Renal pelvis (tissue), 4 donors: ENCODE results near the gene GABRR3. TPM values are rescaled to one million over a fixed set of nuclear protein-coding genes. Genes with fewer than 3 reads are reported as not detected.

Experiments
- DNase-seq: peaks from one replicate; pipeline ENCODE4 v3.0.0-alpha.2; 2013
- polyA plus RNA-seq, 3 donors: library from polyadenylated mRNA; unstranded; fragments of 120-200 nt; gene quantifications; one replicate each; pipeline ENCODE4 v1.2.1, GENCODE V29; 2013; ENCODE audit not compliant: insufficient read length in 3 of 3

The GABRR3 gene
- polyA plus RNA-seq, 3 donors = 0.06 TPM; not detected in 2

DNA sequence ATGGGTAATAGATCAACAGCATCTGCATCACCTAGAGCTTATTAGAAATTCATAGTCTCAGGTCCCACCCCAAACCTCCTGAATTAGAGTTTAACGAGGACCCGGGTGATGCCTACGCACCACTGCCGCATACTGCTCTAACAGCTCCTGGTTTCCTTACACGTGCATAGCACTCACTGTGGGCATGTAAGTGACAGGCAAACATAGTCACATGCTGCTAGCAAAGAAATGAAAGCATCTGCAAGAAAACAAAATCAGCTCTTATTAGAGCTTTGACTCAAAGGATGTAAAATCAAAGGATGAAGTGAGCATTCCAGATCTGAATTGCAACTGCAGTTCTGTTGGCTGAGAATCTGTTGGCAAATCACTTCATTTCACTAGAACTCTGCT lies 43.8 kb downstream of the GABRR3 start:
- no peak for DNase-seq

DNA sequence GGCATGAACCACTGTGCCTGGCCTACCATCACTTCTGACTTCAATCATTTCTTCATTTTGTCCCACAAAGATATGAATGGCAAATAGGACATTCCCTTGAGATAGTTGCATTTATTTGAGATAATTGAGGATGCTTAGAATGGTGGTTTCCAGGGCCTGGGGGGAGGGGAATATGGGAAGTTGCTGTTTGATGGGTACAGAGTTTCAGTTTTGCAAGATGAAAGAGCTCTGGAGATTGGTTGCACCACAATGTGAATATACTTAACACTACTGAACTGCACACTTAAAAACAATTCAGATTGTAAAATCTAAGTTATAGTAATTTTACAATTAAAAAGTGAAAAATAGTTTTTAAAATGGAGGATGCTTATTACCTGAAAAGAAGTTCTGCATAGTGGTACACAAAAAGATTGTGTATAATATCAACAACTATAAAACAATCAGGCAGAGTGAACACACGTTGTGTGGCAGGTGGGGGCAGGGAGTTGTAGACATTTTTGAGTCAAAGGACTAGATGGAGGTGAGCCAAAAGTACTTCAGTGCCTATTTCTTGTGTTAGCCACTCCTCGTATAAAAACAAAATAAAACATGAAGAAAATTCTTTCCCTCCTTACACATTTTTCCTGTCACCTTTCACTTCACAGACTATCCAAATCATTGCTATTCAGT lies 44.4 kb downstream of the GABRR3 start:
- DNase-seq = no peak

- DNase-seq = no peak
These were observed 46.1 kb downstream of the GABRR3 start for GRCh38 chr3:97988784-97989568.

DNA sequence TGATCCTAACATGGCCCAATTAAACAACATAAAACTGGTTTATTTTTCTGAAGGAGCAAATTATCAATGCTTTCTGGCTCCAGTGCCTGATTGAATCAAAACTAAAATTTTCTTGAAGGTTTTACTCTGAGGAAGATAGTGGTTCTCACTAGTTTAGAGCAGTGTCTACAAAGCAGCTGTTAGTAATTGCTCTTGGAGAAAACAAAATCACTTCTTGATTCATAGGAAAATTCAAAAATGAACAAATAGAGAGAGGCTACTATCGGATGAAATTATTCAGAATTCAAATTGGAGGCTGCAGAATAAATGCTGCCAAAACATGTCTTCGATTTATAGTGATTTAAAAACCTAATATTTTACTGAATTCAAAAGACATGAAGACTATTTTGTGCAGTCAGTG lies 47.8 kb downstream of the GABRR3 start:
- DNase-seq = no peak

DNA sequence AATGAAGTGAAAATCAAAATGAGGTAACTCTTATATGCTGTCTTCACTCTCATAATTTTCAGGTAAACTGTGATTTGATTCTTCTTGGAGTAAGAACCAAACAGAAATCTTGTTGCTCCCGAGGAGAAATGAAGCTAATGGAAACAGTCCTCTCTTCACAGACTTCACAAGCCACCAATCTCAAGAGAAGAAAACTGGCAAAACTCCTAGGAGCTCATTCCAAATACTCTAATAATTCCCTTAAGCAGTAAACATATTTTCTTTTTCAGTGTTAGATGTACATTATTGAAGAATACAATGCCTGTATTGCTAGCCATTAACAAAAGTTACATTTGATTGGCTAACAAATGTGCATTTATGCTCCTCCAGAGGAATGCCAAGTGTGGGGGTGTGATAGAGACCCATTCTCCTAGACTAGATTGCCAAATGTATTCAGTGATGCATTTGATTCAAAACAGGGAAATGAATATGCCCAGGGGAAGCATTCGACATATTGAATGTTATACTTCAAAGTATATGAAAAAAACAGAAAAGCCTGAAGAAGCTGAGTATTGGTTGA lies 51.1 kb downstream of the GABRR3 start:
- no peak for DNase-seq

DNA sequence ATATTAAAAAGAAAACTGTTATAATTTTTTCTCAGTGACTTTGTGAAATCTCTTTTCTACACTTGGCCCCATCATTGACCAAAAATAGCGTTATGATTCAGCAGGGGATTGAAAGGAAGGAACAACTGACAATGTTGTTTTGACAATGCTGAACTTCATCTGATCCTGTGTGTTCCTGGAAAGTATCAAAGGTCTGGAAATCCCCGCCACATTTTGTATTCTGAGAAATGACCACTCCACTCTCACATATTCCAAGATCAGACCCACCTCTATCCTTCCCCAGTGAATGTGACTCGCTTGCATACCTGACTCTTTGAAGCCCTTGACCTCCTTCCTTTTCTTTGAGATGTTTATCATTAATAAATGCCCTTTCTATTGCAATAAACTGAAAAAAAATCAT lies 53.2 kb downstream of the GABRR3 start:
- no peak for DNase-seq

DNA sequence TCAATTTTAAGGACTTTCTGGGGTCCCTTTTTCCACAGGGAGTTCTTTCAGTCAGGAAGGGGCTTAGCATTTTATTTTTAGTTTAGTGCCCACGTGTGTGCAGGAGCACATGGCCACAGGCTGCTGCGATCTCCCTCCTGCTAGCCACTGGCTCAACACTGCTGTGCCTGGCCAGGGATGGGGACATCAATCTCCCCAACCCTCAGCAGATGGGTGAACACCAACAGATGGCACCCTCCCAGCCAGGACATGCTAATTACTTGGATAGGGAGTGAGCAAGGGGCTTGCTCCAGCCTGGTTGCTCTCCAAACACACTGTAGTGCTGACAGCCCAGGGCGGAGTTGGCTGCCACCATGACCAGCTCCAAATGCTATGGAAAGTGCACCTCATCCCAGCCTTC lies 55.5 kb downstream of the GABRR3 start:
- no peak for DNase-seq

- no peak for DNase-seq
These were observed 59.6 kb downstream of the GABRR3 start for GRCh38 chr3:97975466-97975865.

- DNase-seq = no peak
These were observed 60.1 kb downstream of the GABRR3 start for GRCh38 chr3:97974996-97975395.

GRCh38 chr3:97972976-97973375 lies 62.1 kb downstream of the GABRR3 start:
- DNase-seq = no peak

DNA sequence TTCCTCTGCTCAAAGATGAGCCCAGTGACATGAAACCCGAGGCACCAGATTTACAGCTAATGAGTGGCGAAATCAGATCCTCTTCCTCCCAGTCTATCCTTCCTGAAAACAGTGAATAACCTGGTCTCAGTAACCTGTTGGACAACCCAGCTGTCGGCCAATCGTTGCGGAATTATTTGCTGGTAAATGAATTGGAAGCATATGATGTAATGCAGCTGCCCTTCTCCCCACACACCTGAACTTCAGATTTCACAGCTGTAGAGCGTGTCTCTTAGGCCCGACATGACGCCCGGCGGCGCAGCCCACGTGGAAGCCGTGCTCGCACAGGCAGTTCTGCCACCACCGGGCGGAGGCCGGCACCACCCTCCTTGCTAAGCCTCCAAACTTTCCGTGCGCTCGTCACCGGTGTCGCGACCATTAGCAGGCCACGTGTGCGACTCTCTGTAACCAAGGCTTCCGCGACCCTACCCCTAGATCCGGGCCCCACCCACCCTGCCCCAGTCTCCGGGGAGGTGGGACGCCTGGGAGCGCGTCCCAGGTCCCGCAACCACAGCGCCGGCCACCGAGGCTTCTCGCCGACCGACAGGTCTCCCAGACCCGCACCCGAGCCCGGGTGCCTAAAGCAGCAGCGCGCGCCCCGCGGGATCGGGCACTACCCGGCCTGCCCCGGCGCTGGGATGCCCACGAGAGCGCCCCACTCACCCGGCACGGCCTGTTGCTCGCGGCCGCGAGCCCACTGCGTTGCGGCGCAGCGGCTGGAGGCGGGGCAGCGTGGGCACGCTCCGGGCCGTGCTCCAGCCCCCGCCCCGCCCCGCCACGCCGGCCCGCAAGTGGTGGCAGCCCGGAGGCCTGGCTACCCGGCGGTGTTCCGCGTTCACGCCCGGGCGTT lies 63.2 kb downstream of the GABRR3 start, which contains the start of gene RIOX2:
Gene RIOX2, minus strand, starts transcription at position 753 of the 889 bp plus-strand sequence. CDS start 4,838 bp downstream, outside the sequence.
- DNase-seq = peak; percentile 57

GRCh38 chr3:97970956-97971620 lies 64.0 kb downstream of the GABRR3 start:
- no peak for DNase-seq

DNA sequence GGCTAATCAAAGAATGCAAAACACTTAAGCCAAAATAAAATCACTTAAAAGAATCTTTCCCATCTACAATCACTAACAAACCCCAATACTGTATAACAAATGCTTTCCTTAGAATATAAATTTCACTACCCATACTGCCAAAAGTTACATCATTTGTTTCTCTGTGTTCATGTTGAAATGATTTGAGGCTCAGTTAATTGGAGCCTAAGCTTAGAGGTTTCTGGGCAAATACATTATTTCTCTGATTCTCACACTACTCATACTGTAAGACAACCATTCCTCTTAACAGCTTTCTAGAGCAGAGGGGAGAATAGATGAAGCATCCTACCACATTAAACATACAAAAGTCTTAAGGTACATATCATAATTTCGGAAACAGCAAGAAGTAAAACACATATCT lies 65.0 kb downstream of the GABRR3 start:
- no peak for DNase-seq

GRCh38 chr3:97969541-97969940 lies 65.6 kb downstream of the GABRR3 start:
- DNase-seq = no peak

DNA sequence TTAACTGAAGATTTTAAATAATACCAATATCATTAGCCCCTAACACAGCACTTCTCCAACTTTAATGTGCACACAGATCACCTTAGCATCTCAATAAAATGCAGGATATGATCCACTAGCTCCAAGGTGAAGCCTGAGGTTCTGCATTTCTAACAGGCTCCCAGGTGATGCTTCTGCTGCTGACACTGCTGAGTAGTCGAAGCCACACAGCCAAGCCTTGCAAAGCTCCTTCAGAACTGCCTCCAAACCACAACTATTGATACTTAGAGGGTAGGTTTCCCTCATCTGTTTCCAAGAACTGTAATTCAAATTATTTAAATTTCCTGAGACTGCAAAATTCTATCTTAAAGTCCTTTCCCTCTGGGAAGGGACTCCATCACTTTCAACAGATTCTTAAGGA lies 66.7 kb downstream of the GABRR3 start:
- no peak for DNase-seq

DNA sequence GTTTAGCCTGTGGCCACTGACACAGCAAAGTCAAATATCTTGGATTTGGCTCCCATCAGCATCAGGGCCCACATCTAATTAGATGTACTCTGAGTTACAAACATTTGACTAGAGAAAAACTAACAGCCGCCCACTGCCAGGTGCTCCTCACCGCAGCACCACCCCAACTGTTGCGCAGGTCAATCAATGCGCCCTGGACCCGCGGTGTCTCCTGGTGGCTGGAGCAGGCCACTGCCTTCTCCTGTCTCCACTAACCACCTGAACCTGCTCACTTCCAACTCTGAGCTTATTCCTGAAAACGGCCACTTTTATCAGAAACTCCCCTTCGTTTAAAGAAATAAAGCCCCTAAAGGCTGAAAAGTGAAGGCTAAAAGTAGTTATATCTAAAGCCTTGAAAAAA lies 67.1 kb downstream of the GABRR3 start:
- no peak for DNase-seq

DNA sequence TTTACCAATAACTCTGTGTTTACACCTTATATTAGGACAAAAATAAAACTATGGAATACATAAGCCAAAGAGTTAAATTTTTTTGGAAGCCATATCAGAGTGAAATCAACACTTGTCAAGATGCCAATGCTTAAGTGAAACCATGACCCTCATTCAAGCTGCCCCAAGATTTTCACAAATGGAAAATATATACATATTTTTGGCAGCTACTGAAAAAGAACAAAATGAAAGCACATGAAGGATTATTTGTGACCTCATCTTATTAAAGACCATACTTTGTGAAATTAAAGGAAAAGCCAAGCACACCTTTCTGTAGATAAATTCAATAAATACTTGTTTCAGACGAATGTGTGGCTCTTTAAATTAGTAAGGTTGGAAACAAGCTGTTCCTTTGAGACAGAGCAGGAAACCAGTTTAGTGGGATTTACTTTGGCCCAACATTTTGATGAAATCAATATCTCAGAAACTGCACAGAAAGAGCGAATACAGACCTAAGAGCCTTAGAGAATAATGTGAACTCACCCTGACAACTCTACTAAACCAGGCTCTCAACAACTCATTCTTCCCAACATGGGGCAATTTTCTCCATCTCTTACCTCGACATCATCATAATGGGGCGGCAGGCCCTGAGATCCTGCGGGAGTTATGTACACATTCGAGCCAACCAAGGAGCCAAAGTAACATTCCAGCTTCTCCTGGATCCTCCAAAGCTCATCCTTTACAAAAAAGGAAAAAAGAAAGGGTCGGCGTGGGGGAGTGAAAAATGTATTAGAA lies 73.9 kb downstream of the GABRR3 start:
- no peak for DNase-seq

DNA sequence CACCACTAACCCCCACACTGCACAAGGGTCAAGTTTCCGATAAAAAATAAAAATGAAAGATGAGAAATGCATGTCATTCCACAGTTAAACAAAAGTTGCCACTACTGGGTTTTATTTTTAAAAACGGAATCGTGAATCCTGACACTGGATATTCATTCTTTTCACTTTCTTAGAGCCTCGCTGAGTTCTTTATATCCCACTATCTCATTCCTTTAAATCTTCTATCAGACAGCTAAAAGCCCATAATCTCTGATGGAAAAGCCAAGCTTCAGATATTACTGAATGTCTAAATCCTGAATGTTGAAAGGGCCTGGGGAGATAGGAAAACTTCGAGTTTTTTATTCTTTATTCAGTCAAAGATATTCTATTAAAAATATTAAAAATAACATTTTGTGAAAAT lies 74.6 kb downstream of the GABRR3 start:
- no peak for DNase-seq

GRCh38 chr3:97959872-97960271 lies 75.2 kb downstream of the GABRR3 start:
- no peak for DNase-seq

DNA sequence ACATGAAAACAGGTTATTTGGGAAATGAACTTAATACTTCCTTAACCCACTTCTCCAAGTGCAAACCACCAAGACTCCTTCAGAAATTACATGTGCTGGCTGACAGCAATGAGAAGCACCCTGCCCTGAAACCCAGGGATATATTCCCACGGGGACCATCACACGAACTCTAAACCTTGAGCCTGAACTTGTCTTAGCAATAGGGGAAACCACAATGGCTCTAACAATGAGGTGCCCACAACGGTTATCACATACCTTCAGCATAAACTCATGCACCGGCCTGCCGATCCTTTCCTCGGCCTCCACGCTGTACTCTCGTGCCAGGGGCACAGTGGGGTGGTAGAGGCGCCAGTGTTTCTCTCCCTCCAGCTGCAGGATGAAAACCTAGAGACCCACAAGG lies 76.3 kb downstream of the GABRR3 start:
- DNase-seq = no peak

DNA sequence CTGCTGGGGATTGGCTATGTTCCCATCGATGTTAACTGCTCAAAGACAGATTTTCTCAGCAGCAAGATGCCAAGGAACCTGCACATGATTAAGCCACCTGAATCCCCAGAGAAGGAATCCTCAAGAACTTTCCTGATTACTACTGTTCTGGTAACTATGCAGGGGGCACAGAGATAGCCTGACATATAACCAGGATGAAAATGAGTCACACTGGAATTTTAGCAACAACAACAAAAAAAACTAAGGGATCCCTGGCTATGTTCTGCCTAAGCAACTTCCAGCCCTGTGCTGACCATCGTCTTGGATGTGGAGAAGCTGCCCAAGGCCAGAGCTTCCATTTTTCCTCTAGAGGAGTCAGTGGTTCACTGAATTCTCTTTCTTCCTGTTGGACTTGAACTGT lies 76.7 kb downstream of the GABRR3 start:
- no peak for DNase-seq
